PC-3 (cell line): Measurements from ENCODE around the gene FAF2. TPM values are rescaled to one million over a fixed set of nuclear protein-coding genes. Genes with fewer than 3 reads are reported as not detected.

Experiments used
- ATAC-seq: fragments of 200-7000 bp; cut with Tn5 transposase; 2 replicates; pipeline ENCODE4 v1.9.1; 2020; ENCODE audit warnings: mild to moderate bottlenecking, moderate library complexity
- BruUV-seq: library from RNA; stranded (reverse); fragments of 400-500 nt; replicated peaks from 2 replicates; lab custom pipeline; 2021; lab: Mats Ljungman, UMichigan
- CTCF ChIA-PET: fragments of 300-600 bp; sonication (Branson Sonifier 250); formaldehyde crosslinking; loops from one replicate; lab custom pipeline; 2022; ENCODE audit warnings: antibody characterized with exemption; lab: Charles Lee
- POLR2A ChIA-PET: fragments of 300-600 bp; sonication (Branson Sonifier 250); formaldehyde crosslinking; loops from one replicate; lab custom pipeline; 2022; ENCODE audit warnings: antibody characterized with exemption; ENCODE audit not compliant: unreplicated experiment; lab: Charles Lee
- DNase-seq: peaks from one replicate; pipeline ENCODE4 v3.0.0-alpha.2; 2015
- H2AFZ ChIP-seq: fragments of 300-600 bp; sonication (generic); 2 replicates; pipeline ENCODE4 v1.6.0; 2016; ENCODE audit warnings: antibody characterized with exemption, low read length
- H3F3A ChIP-seq: fragments of 300-600 bp; sonication (generic); one replicate; pipeline ENCODE4 v1.6.0; 2017; ENCODE audit warnings: antibody characterized with exemption, low read length, control low read depth, mild to moderate bottlenecking; ENCODE audit not compliant: unreplicated experiment
- H3K27ac ChIP-seq: fragments of 300-600 bp; sonication (generic); 2 replicates; pipeline ENCODE4 v1.5.1; 2016; ENCODE audit warnings: mild to moderate bottlenecking, low read length
- H3K27me3 ChIP-seq: fragments of 300-600 bp; sonication (generic); 2 replicates; pipeline ENCODE4 v1.6.1; 2016; ENCODE audit warnings: low read length, mixed read lengths
- H3K36me3 ChIP-seq: fragments of 300-600 bp; sonication (generic); 2 replicates; pipeline ENCODE4 v1.6.1; 2016; ENCODE audit warnings: low read depth, mixed run types, low read length, mixed read lengths
- H3K4me1 ChIP-seq: fragments of 300-600 bp; sonication (generic); 2 replicates; pipeline ENCODE4 v1.5.1; 2016; ENCODE audit warnings: low read length; ENCODE audit not compliant: insufficient read depth
- H3K4me2 ChIP-seq: fragments of 300-600 bp; sonication (generic); 2 replicates; pipeline ENCODE4 v1.6.0; 2016; ENCODE audit warnings: low read length
- H3K4me3 ChIP-seq: fragments of 300-600 bp; sonication (generic); 2 replicates; pipeline ENCODE4 v1.5.1; 2016; ENCODE audit warnings: mild to moderate bottlenecking, low read length, mixed read lengths
- H3K79me2 ChIP-seq: fragments of 300-600 bp; sonication (generic); 2 replicates; pipeline ENCODE4 v1.6.1; 2017; ENCODE audit warnings: low read length, mixed read lengths
- H3K9ac ChIP-seq: fragments of 300-600 bp; sonication (generic); 2 replicates; pipeline ENCODE4 v1.6.0; 2016; ENCODE audit warnings: mild to moderate bottlenecking, low read length
- H3K9me2 ChIP-seq: fragments of 300-600 bp; sonication (generic); replicated peaks from 2 replicates; pipeline ENCODE4 v1.6.1; 2016; ENCODE audit warnings: mixed run types, low read length, mixed read lengths
- H3K9me3 ChIP-seq: fragments of 300-600 bp; sonication (generic); 2 replicates; pipeline ENCODE4 v1.6.1; 2016; ENCODE audit warnings: low read length, mixed read lengths
- H4K20me1 ChIP-seq: fragments of 300-600 bp; sonication (generic); 2 replicates; pipeline ENCODE4 v1.6.1; 2016; ENCODE audit warnings: low read length, mixed read lengths
- CTCF ChIP-seq: fragments of 300-600 bp; sonication (generic); conservative IDR thresholded peaks from 2 replicates; pipeline ENCODE4 v1.5.1; 2017; ENCODE audit warnings: antibody characterized with exemption, low read depth, mild to moderate bottlenecking, low read length
- EZH2 ChIP-seq: fragments of 300-600 bp; sonication (generic); IDR thresholded peaks from one replicate; pipeline ENCODE4 v1.6.1; 2017; ENCODE audit warnings: antibody characterized with exemption, mild to moderate bottlenecking, low read length; ENCODE audit not compliant: unreplicated experiment
- EZH2phosphoT487 ChIP-seq: fragments of 300-600 bp; sonication (generic); IDR thresholded peaks from 2 replicates; pipeline ENCODE4 v1.6.1; 2018; ENCODE audit warnings: mild to moderate bottlenecking, antibody characterized with exemption, low read length, borderline replicate concordance
- intact Hi-C: fragments of 100-400 bp; cut with micrococcal nuclease; formaldehyde crosslinking; loops from 2 replicates; pipeline ENCODE4 v1.9.0; 2023
- total RNA-seq: library from RNA; depleted of rRNA; stranded (reverse); fragments of >200 nt; gene quantifications from 2 replicates; pipeline ENCODE4 v1.2.3, GENCODE V29; 2014

FAF2 gene
- total RNA-seq, 1 experiment from 2014 or later = 51.4 TPM

- CTCF ChIA-PET = no interaction called here
- no peak for ATAC-seq
- no peak overlapping the region for H3K4me3 ChIP-seq
- H3K9ac ChIP-seq = no peak overlapping the region
- no peak for DNase-seq
- no peak overlapping the region for H3K4me2 ChIP-seq
- no TSS peak for BruUV-seq
- no peaks in the 10 kb centered on the region for H3F3A ChIP-seq
- POLR2A ChIA-PET = interaction anchor here (0.6 kb wide), 1 partner anchor 175 kb away, joined by 3 read pairs; no protein-coding TSS in a partner anchor
- no peaks in the 10 kb centered on the region for H3K27me3 ChIP-seq
- H3K9me3 ChIP-seq = no peaks in the 10 kb centered on the region
- H3K79me2 ChIP-seq = peaks cover 43% of the 10 kb centered on the region
- TF ChIP-seq EZH2 (no peak), CTCF (no peak), EZH2phosphoT487 (no peak)
- H3K36me3 ChIP-seq = peaks cover 11% of the 10 kb centered on the region; the same call in 1 of the 2 replicates
- H2AFZ ChIP-seq = no peak overlapping the region
- H4K20me1 ChIP-seq = peaks cover 13% of the 10 kb centered on the region
- intact Hi-C loops = no loop called here
- H3K4me1 ChIP-seq = peaks cover 21% of the 10 kb centered on the region
- no peaks in the 10 kb centered on the region for H3K9me2 ChIP-seq
- no peak overlapping the region for H3K27ac ChIP-seq
Measured at GRCh38 chr5:176531902-176532493, 83.8 kb downstream of the FAF2 start.

- CTCF ChIA-PET = no interaction called here
- no TSS peak for BruUV-seq
Measured at GRCh38 chr5:176532795-176533194, 84.6 kb downstream of the FAF2 start.

More at GRCh38 chr5:176532795-176533194, 84.6 kb downstream of the FAF2 start:
- Histone ChIP-seq H3K4me3 (no peak overlapping the region), H3K79me2 (peaks cover 43% of the 10 kb centered on the region), H3K4me1 (peaks cover 21% of the 10 kb centered on the region), H3K9me2 (no peaks in the 10 kb centered on the region), H3K27me3 (no peaks in the 10 kb centered on the region), H3K4me2 (no peak overlapping the region), H3K36me3 (peaks cover 11% of the 10 kb centered on the region; the same call in 1 of the 2 replicates), H3K9ac (no peak overlapping the region), H3K27ac (no peak overlapping the region), H3K9me3 (no peaks in the 10 kb centered on the region), H3F3A (no peaks in the 10 kb centered on the region), H4K20me1 (peaks cover 13% of the 10 kb centered on the region), H2AFZ (no peak overlapping the region)
- intact Hi-C loops = no loop called here
- ATAC-seq (no peak), DNase-seq (no peak)
- no peak for TF ChIP-seq EZH2
- no peak for TF ChIP-seq CTCF
- POLR2A ChIA-PET = interaction anchor here (0.6 kb wide), 1 partner anchor 176 kb away, joined by 3 read pairs; no protein-coding TSS in a partner anchor
